HCT116 (cell line): ENCODE data around the gene ANKLE1. TPM values are rescaled to one million over a fixed set of nuclear protein-coding genes. Genes with fewer than 3 reads are reported as not detected.
A peak's percentile ranks its signal among the peaks of the same experiment; 100 is the strongest.

Experiments used
- ATAC-seq: fragments of 200-7000 bp; cut with Tn5 transposase; 2 replicates; pipeline ENCODE4 v1.9.1; 2020; ENCODE audit warnings: mild to moderate bottlenecking, moderate library complexity
- BruUV-seq: library from RNA; stranded (reverse); fragments of 400-500 nt; replicated peaks from 2 replicates; lab custom pipeline; 2021; lab: Mats Ljungman, UMichigan
- CTCF ChIA-PET: fragments of 300-600 bp; sonication (Branson Sonifier 250); formaldehyde crosslinking; loops from one replicate; lab custom pipeline; 2021; ENCODE audit warnings: antibody characterized with exemption; lab: Charles Lee
- POLR2A ChIA-PET: fragments of 300-600, 350-600 bp; sonication (Branson Sonifier 250); formaldehyde crosslinking; loops from one replicate; lab custom pipeline; 2021; ENCODE audit warnings: antibody characterized with exemption; lab: Charles Lee
- RAD21 ChIA-PET, 2 experiments: fragments of 300-600 bp; sonication (Branson Sonifier 250); formaldehyde crosslinking; loops; one replicate each; lab custom pipeline; 2023; ENCODE audit warnings: low total read pairs in 2 of 2; ENCODE audit not compliant: uncharacterized antibody in 2 of 2, unreplicated experiment in 2 of 2, low non-redundant PET in 1 of 2; lab: Charles Lee
- DNase-seq: peaks from one replicate; pipeline ENCODE4 v3.0.0-alpha.2; 2010; ENCODE audit warnings: low read depth, low spot score
- H2AFZ ChIP-seq: fragments of 200-600 bp; shearing (Covaris generic), sonication (generic); 2 replicates; pipeline ENCODE4 v1.6.1; 2017; ENCODE audit warnings: low read depth, mixed run types, mixed read lengths, antibody characterized with exemption, low read length; ENCODE audit not compliant: poor library complexity, severe bottlenecking
- H3K27ac ChIP-seq: 2 replicates; pipeline ENCODE4 v1.5.1; 2012; ENCODE audit warnings: low read depth, low read length
- H3K27me3 ChIP-seq: fragments of 200-600 bp; sonication (generic); 2 replicates; pipeline ENCODE4 v1.6.1; 2016; ENCODE audit warnings: mixed run types, low read length, mixed read lengths; ENCODE audit not compliant: insufficient read depth
- H3K36me3 ChIP-seq, 2 experiments: fragments of 200-500 bp in 1 of 2; fragments of 200-600 bp in 1 of 2; sonication (Bioruptor generic) in 1 of 2; sonication (generic) in 1 of 2; 2 replicates each; pipeline versions ENCODE4 v1.5.1 to v1.6.1; 2014 to 2016; ENCODE audit warnings: low read length in 2 of 2, inconsistent platforms in 1 of 2, mixed read lengths in 1 of 2, mixed run types in 1 of 2; ENCODE audit not compliant: insufficient read depth in 2 of 2, control insufficient read depth in 1 of 2
- H3K4me1 ChIP-seq, 2 experiments: fragments of 200-600 bp in 1 of 2; sonication (generic) in 1 of 2; 2 replicates each; pipeline versions ENCODE4 v1.5.1 to v1.6.1; 2012 to 2017; ENCODE audit warnings: low read length in 2 of 2, inconsistent platforms in 1 of 2, mild to moderate bottlenecking in 1 of 2, mixed read lengths in 1 of 2, mixed run types in 1 of 2, moderate library complexity in 1 of 2; ENCODE audit not compliant: insufficient read depth in 2 of 2, control insufficient read depth in 1 of 2
- H3K4me2 ChIP-seq: fragments of 200-600 bp; sonication (generic); 2 replicates; pipeline ENCODE4 v1.6.1; 2017; ENCODE audit warnings: mixed run types, low read length, mixed read lengths
- H3K4me3 ChIP-seq, 2 experiments: fragments of 200-600 bp in 1 of 2; sonication (generic) in 1 of 2; replicated peaks in 1 of 2; 2 replicates each; pipeline ENCODE4 v1.5.1; 2011 to 2016; ENCODE audit warnings: low read length in 2 of 2, control low read depth in 1 of 2, low read depth in 1 of 2, mild to moderate bottlenecking in 1 of 2, mixed read lengths in 1 of 2, mixed run types in 1 of 2
- H3K79me2 ChIP-seq: fragments of 200-600 bp; sonication (generic); 2 replicates; pipeline ENCODE4 v1.6.1; 2017; ENCODE audit warnings: mild to moderate bottlenecking, mixed run types, low read length, moderate library complexity, mixed read lengths; ENCODE audit not compliant: insufficient read depth
- H3K9ac ChIP-seq: fragments of 200-600 bp; sonication (generic); 2 replicates; pipeline ENCODE4 v1.6.1; 2016; ENCODE audit warnings: low read length, mixed read lengths
- H3K9me2 ChIP-seq: fragments of 200-600 bp; sonication (generic), shearing (Covaris generic); 2 replicates; pipeline ENCODE4 v1.6.1; 2017; ENCODE audit warnings: mixed run types, mild to moderate bottlenecking, moderate library complexity; ENCODE audit not compliant: insufficient read depth
- H3K9me3 ChIP-seq, 2 experiments: fragments of 200-500 bp in 1 of 2; fragments of 200-600 bp in 1 of 2; sonication (Bioruptor generic) in 1 of 2; sonication (generic) in 1 of 2; 2 replicates each; pipeline ENCODE4 v1.6.1; 2014 to 2017; ENCODE audit warnings: low read length in 2 of 2, mixed read lengths in 2 of 2, inconsistent platforms in 1 of 2, low read depth in 1 of 2, mild to moderate bottlenecking in 1 of 2, mixed run types in 1 of 2, moderate library complexity in 1 of 2; ENCODE audit not compliant: control insufficient read depth in 1 of 2, insufficient read depth in 1 of 2
- H4K20me1 ChIP-seq: fragments of 200-600 bp; sonication (generic), shearing (Covaris generic); 2 replicates; pipeline ENCODE4 v1.6.1; 2017; ENCODE audit warnings: mixed run types, mild to moderate bottlenecking, moderate library complexity; ENCODE audit not compliant: insufficient read depth
- CEBPB ChIP-seq: IDR thresholded peaks from 2 replicates; pipeline ENCODE4 v1.6.1; 2012; ENCODE audit warnings: low read depth
- EGR1 ChIP-seq: IDR thresholded peaks from 2 replicates; pipeline ENCODE4 v1.6.1; 2012; ENCODE audit warnings: low read depth
- ELF1 ChIP-seq: IDR thresholded peaks from 2 replicates; pipeline ENCODE4 v1.6.1; 2012; ENCODE audit warnings: low read depth, borderline replicate concordance
- EZH2 ChIP-seq: fragments of 200-600 bp; sonication (generic); IDR thresholded peaks from 2 replicates; pipeline ENCODE4 v1.6.1; 2017; ENCODE audit warnings: antibody characterized with exemption, mixed run types
- EZH2phosphoT487 ChIP-seq: fragments of 200-600 bp; IDR thresholded peaks from 2 replicates; pipeline ENCODE4 v1.6.1; 2018; ENCODE audit warnings: antibody characterized with exemption, borderline replicate concordance
- FOSL1 ChIP-seq: IDR thresholded peaks from 2 replicates; pipeline ENCODE4 v1.6.1; 2012; ENCODE audit warnings: low read depth
- JUND ChIP-seq: IDR thresholded peaks from 2 replicates; pipeline ENCODE4 v1.6.1; 2012
- POLR2A ChIP-seq: IDR thresholded peaks from 2 replicates; pipeline ENCODE4 v1.7.0; 2011; ENCODE audit warnings: borderline replicate concordance; ENCODE audit not compliant: insufficient read depth, insufficient read length; ENCODE audit errors: extremely low read depth
- POLR2AphosphoS5 ChIP-seq: IDR thresholded peaks from 2 replicates; pipeline ENCODE4 v1.6.1; 2011; ENCODE audit warnings: mild to moderate bottlenecking, low read depth, low read length, moderate library complexity
- RAD21 ChIP-seq: IDR thresholded peaks from 2 replicates; pipeline ENCODE4 v1.6.1; 2012; ENCODE audit warnings: low read depth, mild to moderate bottlenecking
- SP1 ChIP-seq: IDR thresholded peaks from 2 replicates; pipeline ENCODE4 v1.6.1; 2012; ENCODE audit warnings: low read depth
- SRF ChIP-seq: IDR thresholded peaks from 2 replicates; pipeline ENCODE4 v1.6.1; 2012; ENCODE audit warnings: low read depth
- TCF7L2 ChIP-seq: IDR thresholded peaks from 2 replicates; pipeline ENCODE4 v1.7.0; 2011; ENCODE audit warnings: borderline replicate concordance, inconsistent platforms; ENCODE audit not compliant: insufficient read depth, insufficient read length; ENCODE audit errors: extremely low read depth
- YY1 ChIP-seq: IDR thresholded peaks from 2 replicates; pipeline ENCODE4 v1.6.1; 2011; ENCODE audit warnings: low read length, low read depth, moderate library complexity, mild to moderate bottlenecking; ENCODE audit not compliant: insufficient replicate concordance; ENCODE audit errors: extremely low read depth
- ZFX ChIP-seq: fragments of 450-650 bp; IDR thresholded peaks from 2 replicates; pipeline ENCODE4 v1.6.1; 2017
- ZNF274 ChIP-seq: fragments of 200-500 bp; sonication (Bioruptor generic); IDR thresholded peaks from 2 replicates; pipeline ENCODE4 v1.6.1; 2014; ENCODE audit warnings: mild to moderate bottlenecking, low read depth, low read length, inconsistent platforms
- intact Hi-C: fragments of 100-400 bp; cut with micrococcal nuclease; formaldehyde crosslinking; loops from 2 replicates; pipeline ENCODE4 v1.10.0; 2022
- total RNA-seq: library from RNA; stranded (reverse); gene quantifications from one replicate; pipeline ENCODE4 v1.2.1, GENCODE V29; 2021; ENCODE audit not compliant: unreplicated experiment
- TF ChIP-seq, protein P1 (sequence below): IDR thresholded peaks from 2 replicates; pipeline ENCODE4 v1.6.1; 2012
- TF ChIP-seq, protein P2 (sequence below): IDR thresholded peaks from 2 replicates; pipeline ENCODE4 v1.6.1; 2012; ENCODE audit warnings: low read depth
- TF ChIP-seq, protein P3 (sequence below): IDR thresholded peaks from 2 replicates; pipeline ENCODE4 v1.6.1; 2012
- TF ChIP-seq, protein P4 (sequence below): IDR thresholded peaks from 2 replicates; pipeline ENCODE4 v1.6.1; 2011; ENCODE audit warnings: mild to moderate bottlenecking, low read length, moderate library complexity; ENCODE audit not compliant: insufficient replicate concordance; ENCODE audit errors: extremely low read depth

The ANKLE1 gene
- total RNA-seq, 1 experiment from 2014 or later = 14.8 TPM

DNA sequence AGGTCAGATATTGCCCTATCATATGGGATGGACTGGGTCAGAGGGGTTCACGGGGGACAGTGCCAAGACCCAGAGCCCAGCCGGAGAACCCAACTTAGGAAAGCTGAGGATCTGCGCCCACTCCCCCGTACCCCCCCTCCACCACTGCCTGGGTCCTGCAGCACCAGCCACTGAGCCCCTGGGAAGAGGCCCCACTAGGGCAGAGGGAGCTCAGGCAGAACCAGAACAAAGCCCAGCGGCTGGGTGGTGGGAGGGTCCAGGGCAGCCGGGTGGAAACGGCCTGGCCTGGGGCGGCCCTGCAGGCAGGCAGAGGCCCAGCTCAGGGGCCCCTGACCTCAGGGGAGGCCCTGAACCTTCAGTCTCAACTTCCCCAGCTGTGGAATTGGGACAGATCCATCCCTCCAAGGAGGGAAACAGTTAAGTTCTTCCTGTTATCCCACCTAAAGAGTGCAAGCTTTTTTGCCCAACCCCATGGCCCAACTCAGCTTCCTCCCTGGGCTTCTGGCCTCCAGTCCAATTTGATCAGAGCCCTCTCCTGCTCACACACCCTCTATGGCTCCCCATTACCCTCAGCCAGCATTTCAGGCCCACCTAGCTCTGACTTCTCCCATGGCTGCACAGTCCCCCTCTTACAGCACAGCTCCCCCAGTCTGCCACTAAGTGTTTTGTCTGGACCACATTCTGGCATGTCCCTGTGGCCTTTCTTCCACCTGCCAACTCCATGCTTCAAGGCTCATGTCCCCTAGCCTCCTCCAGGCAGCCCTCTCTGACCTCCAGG, 39.1 kb upstream of the ANKLE1 start:
- Histone ChIP-seq H3K79me2 (peaks cover 47% of the 10 kb centered on the region), H3K4me1 (peaks cover 29 to 49% of the 10 kb centered on the region in 2 experiments)
- RAD21 ChIA-PET = no interaction called here

More for the DNA sequence above, 39.1 kb upstream of the ANKLE1 start:
- no TSS peak for BruUV-seq
- H3K27ac ChIP-seq = peak overlapping the region; percentile 12; the same call in 1 of the 2 replicates
- intact Hi-C loops = no loop called here
- CTCF ChIA-PET = no interaction called here
- no peak overlapping the region for H3K9ac ChIP-seq
- no peak for DNase-seq
- H3K27me3 ChIP-seq = no peaks in the 10 kb centered on the region
- peak overlapping the region; percentile 99; the same call in 1 of the 2 replicates for H3K4me2 ChIP-seq
- no peaks in the 10 kb centered on the region for H4K20me1 ChIP-seq
- ATAC-seq = no peak
- no peak overlapping the region for H2AFZ ChIP-seq
- POLR2A ChIA-PET = no interaction called here
- peaks cover 0 to 4% of the 10 kb centered on the region in 2 experiments; a peak in 1 of 4 replicates for H3K36me3 ChIP-seq
- no peak overlapping the region for H3K4me3 ChIP-seq
- no peaks in the 10 kb centered on the region for H3K9me2 ChIP-seq
- no peaks in the 10 kb centered on the region for H3K9me3 ChIP-seq
- TF ChIP-seq SRF = no peak
- no peak for TF ChIP-seq ZNF274
- no peak for TF ChIP-seq SP1
- no peak for TF ChIP-seq POLR2A
- TF ChIP-seq ZFX = no peak
- TF ChIP-seq, protein P1, sequence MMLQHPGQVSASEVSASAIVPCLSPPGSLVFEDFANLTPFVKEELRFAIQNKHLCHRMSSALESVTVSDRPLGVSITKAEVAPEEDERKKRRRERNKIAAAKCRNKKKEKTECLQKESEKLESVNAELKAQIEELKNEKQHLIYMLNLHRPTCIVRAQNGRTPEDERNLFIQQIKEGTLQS = no peak
- no peak for TF ChIP-seq POLR2AphosphoS5
- TF ChIP-seq, protein P2, sequence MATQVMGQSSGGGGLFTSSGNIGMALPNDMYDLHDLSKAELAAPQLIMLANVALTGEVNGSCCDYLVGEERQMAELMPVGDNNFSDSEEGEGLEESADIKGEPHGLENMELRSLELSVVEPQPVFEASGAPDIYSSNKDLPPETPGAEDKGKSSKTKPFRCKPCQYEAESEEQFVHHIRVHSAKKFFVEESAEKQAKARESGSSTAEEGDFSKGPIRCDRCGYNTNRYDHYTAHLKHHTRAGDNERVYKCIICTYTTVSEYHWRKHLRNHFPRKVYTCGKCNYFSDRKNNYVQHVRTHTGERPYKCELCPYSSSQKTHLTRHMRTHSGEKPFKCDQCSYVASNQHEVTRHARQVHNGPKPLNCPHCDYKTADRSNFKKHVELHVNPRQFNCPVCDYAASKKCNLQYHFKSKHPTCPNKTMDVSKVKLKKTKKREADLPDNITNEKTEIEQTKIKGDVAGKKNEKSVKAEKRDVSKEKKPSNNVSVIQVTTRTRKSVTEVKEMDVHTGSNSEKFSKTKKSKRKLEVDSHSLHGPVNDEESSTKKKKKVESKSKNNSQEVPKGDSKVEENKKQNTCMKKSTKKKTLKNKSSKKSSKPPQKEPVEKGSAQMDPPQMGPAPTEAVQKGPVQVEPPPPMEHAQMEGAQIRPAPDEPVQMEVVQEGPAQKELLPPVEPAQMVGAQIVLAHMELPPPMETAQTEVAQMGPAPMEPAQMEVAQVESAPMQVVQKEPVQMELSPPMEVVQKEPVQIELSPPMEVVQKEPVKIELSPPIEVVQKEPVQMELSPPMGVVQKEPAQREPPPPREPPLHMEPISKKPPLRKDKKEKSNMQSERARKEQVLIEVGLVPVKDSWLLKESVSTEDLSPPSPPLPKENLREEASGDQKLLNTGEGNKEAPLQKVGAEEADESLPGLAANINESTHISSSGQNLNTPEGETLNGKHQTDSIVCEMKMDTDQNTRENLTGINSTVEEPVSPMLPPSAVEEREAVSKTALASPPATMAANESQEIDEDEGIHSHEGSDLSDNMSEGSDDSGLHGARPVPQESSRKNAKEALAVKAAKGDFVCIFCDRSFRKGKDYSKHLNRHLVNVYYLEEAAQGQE = no peak
- TF ChIP-seq RAD21 = no peak
- TF ChIP-seq ELF1 = no peak
- TF ChIP-seq, protein P3, sequence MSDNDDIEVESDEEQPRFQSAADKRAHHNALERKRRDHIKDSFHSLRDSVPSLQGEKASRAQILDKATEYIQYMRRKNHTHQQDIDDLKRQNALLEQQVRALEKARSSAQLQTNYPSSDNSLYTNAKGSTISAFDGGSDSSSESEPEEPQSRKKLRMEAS = no peak
- TF ChIP-seq EZH2phosphoT487 = no peak
- no peak for TF ChIP-seq JUND
- no peak for TF ChIP-seq YY1
- no peak for TF ChIP-seq FOSL1
- TF ChIP-seq TCF7L2 = no peak
- TF ChIP-seq, protein P4, sequence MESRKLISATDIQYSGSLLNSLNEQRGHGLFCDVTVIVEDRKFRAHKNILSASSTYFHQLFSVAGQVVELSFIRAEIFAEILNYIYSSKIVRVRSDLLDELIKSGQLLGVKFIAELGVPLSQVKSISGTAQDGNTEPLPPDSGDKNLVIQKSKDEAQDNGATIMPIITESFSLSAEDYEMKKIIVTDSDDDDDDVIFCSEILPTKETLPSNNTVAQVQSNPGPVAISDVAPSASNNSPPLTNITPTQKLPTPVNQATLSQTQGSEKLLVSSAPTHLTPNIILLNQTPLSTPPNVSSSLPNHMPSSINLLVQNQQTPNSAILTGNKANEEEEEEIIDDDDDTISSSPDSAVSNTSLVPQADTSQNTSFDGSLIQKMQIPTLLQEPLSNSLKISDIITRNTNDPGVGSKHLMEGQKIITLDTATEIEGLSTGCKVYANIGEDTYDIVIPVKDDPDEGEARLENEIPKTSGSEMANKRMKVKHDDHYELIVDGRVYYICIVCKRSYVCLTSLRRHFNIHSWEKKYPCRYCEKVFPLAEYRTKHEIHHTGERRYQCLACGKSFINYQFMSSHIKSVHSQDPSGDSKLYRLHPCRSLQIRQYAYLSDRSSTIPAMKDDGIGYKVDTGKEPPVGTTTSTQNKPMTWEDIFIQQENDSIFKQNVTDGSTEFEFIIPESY = no peak
- TF ChIP-seq EGR1 = no peak
- TF ChIP-seq CEBPB = no peak
- TF ChIP-seq EZH2 = no peak
